Stimulated activated CD4-positive, alpha-beta T cell treated with anti-CD3 and anti-CD28 coated beads, Interleukin-2, amount 100 ng/mL, for 4 hours (primary cell): ENCODE measurements around the gene LCN10.
"Not testable (repeated sequence)": the region's sequence is repeated elsewhere in the genome, so short reads cannot be mapped to it uniquely, and the experiment has no call there.

Experiments
- DNase-seq: peaks from one replicate; pipeline ENCODE4 v3.0.0-alpha.2; 2020; ENCODE audit warnings: low read depth

Gene LCN10

DNA sequence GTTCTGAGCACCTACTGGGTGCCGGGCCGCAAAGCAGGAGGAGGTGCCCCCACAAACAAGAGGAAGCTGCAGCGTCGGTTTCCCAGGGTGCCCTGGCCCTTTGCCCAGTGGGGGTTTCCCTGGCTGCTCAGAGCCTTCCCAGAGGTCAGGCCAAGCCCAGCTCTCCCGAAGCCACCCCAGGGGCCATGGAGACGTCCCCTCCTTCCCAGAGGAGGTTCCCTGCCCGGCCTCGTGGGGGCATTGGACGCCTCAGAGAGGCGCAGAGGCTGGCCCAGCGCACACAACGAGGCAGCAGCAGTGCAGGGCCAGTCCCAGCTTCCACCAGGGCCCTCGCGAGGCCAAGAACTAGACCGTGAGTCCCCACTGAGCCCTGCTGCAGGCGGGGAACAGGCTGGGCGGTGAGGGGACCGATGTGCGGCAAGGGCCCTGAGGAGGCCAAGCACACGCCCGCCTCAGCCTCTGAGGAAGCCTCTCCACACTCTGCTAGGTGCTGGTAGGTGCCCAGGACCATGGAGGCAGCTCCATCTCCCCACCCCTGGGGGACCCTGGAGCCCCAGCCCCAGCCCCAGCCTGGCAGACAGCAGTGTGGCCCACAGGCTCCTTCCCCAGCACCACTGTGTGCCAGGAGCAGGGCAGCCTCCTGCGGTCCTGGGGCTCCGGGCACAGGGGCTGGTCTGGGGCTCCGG lies 23.4 kb downstream of the LCN10 start:
- no peak for DNase-seq

DNA sequence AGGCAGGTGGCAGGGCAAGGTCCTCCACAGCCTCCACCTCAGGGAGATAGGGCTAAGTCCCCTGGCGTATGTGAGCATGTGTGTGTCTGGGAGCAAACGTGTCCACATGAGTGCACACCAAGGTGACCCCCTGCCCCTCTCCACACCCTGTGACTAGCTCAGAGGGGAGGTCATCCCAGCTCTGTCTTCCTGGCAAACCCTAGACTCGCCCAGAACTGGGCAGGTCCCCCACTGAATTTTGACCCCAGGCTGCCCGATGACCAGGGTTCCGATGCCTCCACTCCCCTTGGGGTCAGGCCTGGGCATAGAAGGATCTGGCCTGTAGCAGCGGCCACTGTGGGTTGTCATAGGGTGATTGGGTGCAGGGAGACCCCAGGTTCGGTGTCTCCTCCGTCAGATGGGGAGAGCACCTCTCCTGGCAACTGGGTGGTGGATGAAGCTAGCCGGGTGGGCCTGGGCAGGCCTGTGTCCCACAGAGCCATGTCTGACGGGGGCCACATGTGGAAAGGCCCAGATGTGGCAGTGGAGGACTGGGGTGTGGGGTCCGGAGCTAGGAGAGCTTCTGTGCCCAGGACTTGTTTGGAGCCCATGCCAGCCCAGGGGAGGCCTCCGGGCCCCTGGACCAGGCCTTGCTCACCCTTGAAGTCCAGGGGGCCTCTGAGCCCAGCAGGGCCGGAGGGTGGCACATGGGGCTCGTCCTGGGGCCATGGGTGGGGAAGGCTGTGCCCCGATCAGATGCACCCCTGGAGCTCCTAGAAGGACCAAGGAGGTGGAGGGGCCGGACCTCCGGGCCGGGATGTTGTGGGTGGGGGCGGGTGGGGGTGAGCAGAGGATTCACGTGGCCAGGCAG lies 24.2 kb downstream of the LCN10 start:
- no peak for DNase-seq

DNA sequence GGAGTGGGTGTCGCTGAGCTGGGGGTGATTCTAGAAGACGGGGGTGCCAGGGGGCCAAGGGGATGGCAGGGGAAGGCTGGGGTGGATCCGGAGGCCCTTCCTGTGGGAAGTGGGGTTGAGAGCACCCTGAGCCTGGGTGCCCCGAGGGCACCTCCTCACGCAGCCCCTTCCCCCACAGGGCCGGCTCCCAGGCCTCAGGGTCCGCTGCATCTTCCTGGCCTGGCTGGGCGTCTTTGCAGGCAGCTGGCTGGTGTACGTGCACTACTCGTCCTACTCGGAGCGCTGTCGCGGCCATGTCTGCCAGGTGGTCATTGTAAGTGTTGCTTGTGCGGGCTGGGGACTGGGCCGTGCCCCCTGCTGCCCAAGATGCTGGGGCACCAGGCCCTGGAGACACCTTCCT lies 25.3 kb downstream of the LCN10 start:
- no peak for DNase-seq

DNA sequence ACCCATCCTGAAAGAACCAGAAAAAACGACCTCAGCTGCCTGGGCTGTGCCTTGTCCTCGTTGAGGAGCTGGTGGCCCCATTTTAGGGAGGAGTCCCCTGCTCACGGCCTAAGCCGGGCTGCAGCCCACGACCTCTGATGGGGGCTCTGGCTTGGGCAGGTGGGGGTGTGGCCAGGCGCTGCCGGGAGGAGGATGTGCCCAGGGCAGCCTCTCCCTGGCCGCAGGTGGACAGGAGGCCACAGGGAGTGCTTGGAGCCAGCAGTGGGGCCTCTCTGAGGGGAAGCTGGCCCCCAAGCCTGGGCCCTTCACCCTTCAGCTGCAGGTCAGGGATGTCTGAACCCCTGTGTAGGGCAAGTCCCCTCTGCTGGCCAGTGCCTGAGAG lies 27.9 kb downstream of the LCN10 start:
- DNase-seq, result no peak

DNA sequence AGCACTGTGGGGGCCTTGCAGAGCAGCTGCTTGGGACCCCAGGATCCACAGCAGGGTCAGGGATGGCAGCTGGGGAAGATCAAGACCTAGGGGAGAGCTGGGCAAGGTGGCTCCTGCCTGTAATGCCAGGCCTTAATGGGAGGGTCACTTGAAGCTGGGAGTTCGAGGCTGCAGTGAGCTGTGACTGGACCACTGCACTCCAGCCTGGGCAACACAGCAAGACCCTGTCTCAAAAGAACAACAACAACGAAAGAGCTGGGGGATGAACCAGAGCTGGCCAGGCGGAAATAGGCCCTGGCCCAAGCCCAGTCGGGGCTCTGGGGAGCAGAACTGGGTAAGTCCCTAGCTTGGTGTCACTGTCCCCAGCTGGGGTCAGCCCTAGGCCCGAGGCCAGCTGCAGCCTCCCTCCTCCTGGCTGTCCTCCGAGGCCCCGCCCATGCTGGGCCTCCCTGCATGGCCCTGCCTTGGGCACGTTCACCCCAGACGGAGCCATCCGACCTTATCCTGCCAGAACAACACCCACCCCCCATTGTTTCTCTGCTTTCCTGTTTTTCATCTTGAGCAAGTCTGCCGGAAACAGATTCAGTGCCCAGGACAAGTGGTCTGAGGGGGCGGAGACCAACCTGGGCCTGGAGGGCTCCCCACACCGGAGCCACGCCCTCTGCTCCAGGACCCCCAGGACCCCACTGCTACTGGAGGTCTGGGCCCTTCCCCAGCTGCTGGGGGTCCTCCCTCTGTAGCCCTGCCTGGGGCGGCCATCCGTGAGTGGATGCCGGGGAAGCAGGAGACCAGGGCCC lies 28.4 kb downstream of the LCN10 start:
- no peak for DNase-seq

- DNase-seq, result no peak
Observed at GRCh38 chr9:136713550-136713949, 29.2 kb downstream of the LCN10 start.

DNA sequence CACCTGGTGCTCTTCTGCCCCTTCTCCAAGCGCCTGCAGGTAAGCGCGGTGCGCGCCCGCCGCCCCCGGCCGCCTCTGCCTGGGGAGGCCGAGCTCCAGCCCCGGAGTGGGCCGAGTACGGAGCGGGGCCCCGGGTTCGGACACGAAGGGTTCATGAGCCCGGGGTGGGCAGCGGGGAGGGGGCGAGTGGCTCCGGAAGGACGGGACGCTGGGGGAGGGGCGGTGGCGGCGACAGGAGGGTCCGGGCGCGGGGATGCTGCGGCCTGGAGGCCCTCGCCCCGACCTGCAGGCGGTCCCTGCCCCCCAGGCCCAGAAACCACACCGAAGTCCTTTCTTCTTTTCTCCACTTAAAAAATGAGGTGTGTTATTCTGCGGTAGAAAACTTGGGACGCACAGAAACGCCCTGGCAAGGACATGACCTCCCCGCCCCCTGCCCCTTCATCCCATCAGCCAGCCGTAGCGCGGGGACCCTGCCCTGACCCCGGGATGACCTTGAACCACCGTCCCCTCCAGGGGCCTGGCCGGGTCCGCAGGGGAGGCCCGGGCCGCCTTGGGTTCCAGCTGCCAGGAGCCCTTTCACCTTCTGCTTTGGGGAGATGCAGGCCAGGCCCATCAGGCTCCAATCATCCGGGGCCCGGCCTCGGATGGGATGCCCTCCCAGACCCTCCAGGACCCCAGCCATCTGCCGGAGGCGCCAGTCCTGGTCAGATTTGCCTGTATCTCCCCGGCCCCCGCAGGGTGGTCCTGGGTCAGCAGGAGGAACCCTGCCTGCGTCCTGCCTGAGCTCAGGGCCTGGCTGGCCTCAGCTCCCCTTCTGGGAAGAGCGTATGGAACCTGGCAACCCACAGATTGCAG lies 29.8 kb downstream of the LCN10 start:
- DNase-seq, result no peak

- DNase-seq, result no peak
Observed at GRCh38 chr9:136711751-136712689, 30.7 kb downstream of the LCN10 start, which contains the start of gene DIPK1B. Gene DIPK1B, plus strand, starts transcription at chr9:136712572. Its CDS starts 94 bp downstream, at chr9:136712666.

- not testable (repeated sequence) for DNase-seq
Observed at GRCh38 chr9:136711219-136711648, 31.5 kb downstream of the LCN10 start.

DNA sequence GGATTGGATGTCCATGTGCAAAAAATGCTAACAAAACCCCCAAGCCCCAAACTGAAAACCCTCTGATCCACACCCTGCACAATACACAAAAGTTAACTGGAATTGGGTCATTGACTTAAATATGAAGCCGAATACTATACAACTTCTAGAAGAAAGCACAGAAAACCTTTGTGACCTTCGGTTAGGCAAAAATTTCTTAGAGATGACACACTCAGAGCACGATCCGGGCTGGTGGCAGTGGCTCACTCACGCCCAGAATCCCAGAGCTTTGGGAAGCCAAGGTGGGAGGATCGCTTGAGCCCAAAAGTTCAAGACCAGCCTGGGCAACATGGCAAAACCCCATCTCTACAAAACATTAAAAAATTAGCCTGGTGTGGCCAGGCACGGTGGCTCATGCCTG lies 32.2 kb downstream of the LCN10 start:
- no peak for DNase-seq

GRCh38 chr9:136709454-136710109 lies 33.2 kb downstream of the LCN10 start:
- no peak for DNase-seq

DNA sequence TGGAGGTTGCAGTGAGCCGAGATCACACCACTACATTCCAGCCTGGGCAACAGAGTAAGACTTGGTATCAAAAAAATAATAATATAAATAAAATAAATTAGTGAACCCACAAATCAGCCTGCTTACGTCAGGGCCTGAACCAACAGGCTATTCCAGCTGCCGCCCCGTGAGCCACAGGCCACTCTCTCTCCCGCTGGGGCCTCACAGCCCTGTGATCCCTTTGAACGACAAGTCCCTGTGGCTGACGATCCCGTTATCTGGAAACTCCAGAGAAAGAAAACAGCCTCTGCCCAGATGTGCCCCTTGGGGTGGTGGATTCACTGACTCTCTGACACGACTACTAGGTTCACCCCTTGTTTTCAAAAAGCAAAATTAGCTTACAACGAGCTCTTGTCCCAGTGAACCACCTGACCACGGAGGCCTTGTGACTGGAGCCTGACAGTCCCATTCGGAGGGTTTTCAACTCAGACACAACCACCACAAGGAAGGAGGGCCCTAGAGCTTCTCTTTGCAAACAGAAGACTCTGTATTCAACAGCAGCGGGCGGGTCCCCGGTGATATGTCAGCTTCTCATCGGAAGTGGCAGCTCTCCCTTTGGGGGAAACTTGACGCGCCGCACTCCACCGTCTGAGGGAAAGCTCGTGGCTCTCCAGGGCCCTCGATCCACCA lies 34.8 kb downstream of the LCN10 start:
- DNase-seq, result no peak

DNA sequence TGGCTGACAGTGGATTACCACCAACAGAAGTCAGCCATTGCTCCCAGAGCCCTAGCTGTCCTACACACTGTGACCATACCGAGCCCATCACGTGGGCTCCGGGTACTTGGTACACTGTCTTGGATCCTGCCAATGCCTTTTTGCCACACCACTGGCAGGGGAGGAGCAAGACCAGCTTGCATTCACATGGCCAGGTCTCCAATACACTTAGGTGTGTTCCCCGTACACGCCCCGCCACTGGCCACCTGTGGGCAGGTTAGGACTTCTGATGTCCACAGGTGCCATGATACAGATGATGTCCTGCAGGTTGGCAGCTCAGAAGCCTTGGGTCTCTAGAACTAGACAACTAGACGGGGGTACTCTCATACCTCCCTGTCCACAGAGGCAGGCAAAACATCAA lies 35.7 kb downstream of the LCN10 start:
- no peak for DNase-seq

DNA sequence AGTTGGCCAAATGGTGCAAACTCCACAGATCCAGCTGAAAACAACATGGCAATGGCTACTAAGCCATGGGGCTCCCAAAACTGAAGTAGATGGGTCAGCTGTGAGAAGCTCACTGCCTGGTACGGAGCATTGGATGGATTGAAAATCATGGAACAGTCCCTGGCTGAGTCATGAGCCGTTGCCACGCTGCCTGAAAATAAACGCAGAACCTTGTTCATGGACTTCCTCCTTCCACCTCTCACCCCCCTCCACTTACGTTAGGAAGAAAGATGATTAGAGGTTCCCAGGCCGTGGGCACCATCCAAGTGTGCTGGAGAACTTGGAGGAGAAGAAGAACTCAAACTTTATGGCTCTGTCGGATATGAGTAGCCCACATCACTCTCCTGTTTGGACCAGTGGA lies 37.2 kb downstream of the LCN10 start:
- DNase-seq, result no peak

- not testable (repeated sequence) for DNase-seq
Observed at GRCh38 chr9:136704741-136705140, 38.0 kb downstream of the LCN10 start.

- DNase-seq, result no peak
Observed at GRCh38 chr9:136703276-136703860, 39.4 kb downstream of the LCN10 start.

GRCh38 chr9:136701668-136702053 lies 41.1 kb downstream of the LCN10 start:
- no peak for DNase-seq

- DNase-seq, result peak; percentile 35
Observed at GRCh38 chr9:136700959-136701667, 41.6 kb downstream of the LCN10 start.
